ENCODE measurements around the gene CLIP4.

DNA sequence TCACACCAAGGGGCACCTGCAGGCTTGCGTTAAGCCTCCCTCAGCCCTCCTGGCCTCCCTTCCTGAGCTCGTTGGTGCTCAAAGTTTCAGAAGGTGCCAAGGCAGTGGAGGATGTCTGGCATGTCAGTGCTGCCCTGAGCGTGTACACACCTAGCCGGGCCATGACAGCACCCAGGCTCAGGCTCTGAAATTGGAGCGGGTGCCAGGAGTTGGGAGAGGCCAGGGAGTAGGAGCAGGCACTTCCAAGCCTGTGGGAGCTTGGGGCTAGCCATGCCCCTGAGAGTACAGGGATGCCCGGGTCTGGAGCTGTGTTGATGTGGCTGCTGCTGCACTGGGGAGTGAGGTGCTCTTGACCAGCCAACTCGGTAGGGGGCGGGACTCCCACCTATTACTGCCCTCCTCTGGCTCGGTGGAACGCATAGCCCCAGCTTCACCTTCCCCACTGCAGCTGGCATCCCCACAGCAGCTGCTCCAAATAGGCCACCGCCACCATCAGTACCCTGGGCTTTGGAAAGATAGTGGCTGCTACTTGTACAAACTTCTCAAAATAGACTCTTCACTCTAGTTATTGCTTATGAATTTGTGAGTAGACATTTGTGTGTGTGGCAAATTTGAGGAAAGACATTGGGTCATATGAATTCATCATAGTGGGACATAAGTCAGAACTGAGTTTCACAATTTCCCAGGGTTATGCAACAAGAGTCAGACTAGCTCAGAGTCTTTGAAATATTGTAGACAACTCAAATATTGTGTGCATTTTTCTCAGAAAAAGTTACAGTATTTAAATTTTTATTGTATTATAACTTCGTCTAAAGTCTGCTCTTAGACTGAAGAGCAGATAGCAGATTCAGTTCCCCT lies 34.1 kb upstream of the CLIP4 start:
- TF ChIP-seq CTCF (conservative IDR thresholded peaks at IDR 0.05; ENCODE audit: low read depth, low read length) (no peak), EZH2 (IDR thresholded peaks at IDR 0.05; ENCODE audit: borderline replicate concordance, low read depth, low read length, poor library complexity, severe bottlenecking) (no peak)
